Suprapubic skin (tissue), 3 donors: ENCODE data around the gene IL4.

ENCODE experiments used
- CTCF ChIP-seq, 2 donors: fragments of 200-600 bp in 1 of 2; fragments of 450-650 bp in 1 of 2; sonication (generic) in 1 of 2; IDR thresholded peaks; one replicate each; pipeline ENCODE4 v1.5.1; 2016 to 2019; ENCODE audit warnings: antibody characterized with exemption in 2 of 2, mild to moderate bottlenecking in 1 of 2, moderate library complexity in 1 of 2
- POLR2AphosphoS5 ChIP-seq, 3 donors: sonication (generic); formaldehyde crosslinking; IDR thresholded peaks; one replicate each; pipeline ENCODE4 v1.6.1; 2017; ENCODE audit warnings: antibody characterized with exemption in 3 of 3

- TF ChIP-seq CTCF (IDR thresholded peaks at IDR 0.05) (no peak), POLR2AphosphoS5 (IDR thresholded peaks at IDR 0.05) (no peak)
These were observed 1.1 kb downstream of the IL4 start for GRCh38 chr5:132674671-132675506.
